ENCODE data around the gene GASK1A. TPM values are rescaled to one million over a fixed set of nuclear protein-coding genes. Genes with fewer than 3 reads are reported as not detected.

The GASK1A gene
- total and polyA plus RNA-seq, 2 of the 4 experiments (the other 2 are of a cell fraction): 0.18 to 0.19 TPM

DNA sequence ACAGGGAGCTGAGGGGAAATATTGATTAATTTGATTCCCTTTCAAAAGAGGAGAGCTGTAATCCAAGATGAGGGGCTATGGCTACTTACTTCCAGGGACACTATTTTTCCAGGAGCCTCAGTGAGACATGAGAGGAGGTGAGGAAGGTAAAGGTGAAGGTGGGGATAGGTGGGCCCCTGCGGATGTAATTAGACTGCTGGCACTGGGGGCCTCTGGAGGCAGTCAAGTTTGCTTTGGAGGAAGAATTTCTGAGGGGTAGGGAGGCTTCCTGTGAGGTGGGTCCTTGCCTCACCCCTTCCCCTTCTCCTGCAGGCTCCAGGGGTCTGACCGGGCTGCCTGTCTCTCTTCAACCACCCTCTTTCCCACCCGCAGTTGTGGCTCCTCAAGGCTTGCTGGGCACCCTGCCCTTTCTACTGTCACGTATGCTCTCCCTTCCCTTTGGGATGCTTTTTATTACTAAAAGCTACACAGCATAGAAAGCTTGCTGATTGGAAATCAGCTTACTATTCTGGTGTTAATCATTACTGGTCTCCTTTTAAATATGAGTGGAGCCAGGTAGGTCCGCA, 22.5 kb downstream of the GASK1A start:
- Histone ChIP-seq H3K36me3 (ENCODE audit: control insufficient read depth, insufficient read depth, low read length) (no peaks in the 10 kb centered on the region), H2BK5ac (ENCODE audit: low read depth, low read length, poor library complexity, severe bottlenecking) (no peak overlapping the region), H3K9me1 (ENCODE audit: insufficient read depth, low read length) (no peaks in the 10 kb centered on the region), H2BK15ac (ENCODE audit: low read depth, low read length) (no peak overlapping the region), H4K91ac (ENCODE audit: insufficient read depth, low read depth, low read length) (no peak overlapping the region), H3K4me1 (ENCODE audit: control insufficient read depth, insufficient read depth, low read length) (peaks cover 6% of the 10 kb centered on the region; the same call in 1 of the 2 replicates), H4K20me1 (ENCODE audit: insufficient read depth, low read length) (no peaks in the 10 kb centered on the region), H3K79me1 (ENCODE audit: low read depth in 1 of 2, low read length in 2 of 2) (no peaks in the 10 kb centered on the region), H3K4ac (ENCODE audit: low read depth, low read length) (no peak overlapping the region), H2BK120ac (ENCODE audit: low read depth, low read length) (no peak overlapping the region), H4K8ac (ENCODE audit: low read depth in 2 of 2, low read length in 2 of 2) (no peak overlapping the region), H3K14ac (replicated peaks; ENCODE audit: low read depth, low read length) (no peak overlapping the region), H3K27me3 (ENCODE audit: control insufficient read depth, insufficient read depth, low read length) (no peaks in the 10 kb centered on the region; the same call in 1 of the 2 replicates), H2BK20ac (ENCODE audit: low read depth, low read length) (no peak overlapping the region), H3K4me2 (ENCODE audit: low read depth, low read length) (no peak overlapping the region; the same call in 1 of the 2 replicates), H3K23ac (ENCODE audit: low read depth, low read length) (no peak overlapping the region), H3K4me3 (ENCODE audit: insufficient read depth, low read depth, low read length) (no peak overlapping the region), H2AK9ac (replicated peaks; ENCODE audit: low read depth, low read length, poor library complexity) (no peak overlapping the region), H4K5ac (ENCODE audit: low read depth, low read length) (no peak overlapping the region; the same call in 1 of the 2 replicates), H3K9ac (ENCODE audit: low read depth, low read length) (no peak overlapping the region), H3K27ac (ENCODE audit: insufficient read depth, low read length) (peak overlapping the region; percentile 1; the same call in 1 of the 2 replicates), H3K56ac (ENCODE audit: extremely low read depth, insufficient read depth, low read length) (no peak overlapping the region), H3K9me3 (ENCODE audit: control insufficient read depth, insufficient read depth, low read length) (no peaks in the 10 kb centered on the region), H2AK5ac (ENCODE audit: low read depth, low read length) (no peak overlapping the region), H2AFZ (replicated peaks; ENCODE audit: low read length, poor library complexity) (no peak overlapping the region), H3K18ac (ENCODE audit: low read depth, low read length) (no peak overlapping the region; the same call in 1 of the 2 replicates)
- ATAC-seq (ENCODE audit: low read depth) (no peak), DNase-seq (no peak)
- TF ChIP-seq RCOR1 (IDR thresholded peaks at IDR 0.05; ENCODE audit: insufficient replicate concordance, low read length) (no peak), FOS (IDR thresholded peaks at IDR 0.05; ENCODE audit: low read depth, low read length) (no peak), MAFK (IDR thresholded peaks at IDR 0.05; ENCODE audit: low read depth, low read length) (no peak), CHD1 (IDR thresholded peaks at IDR 0.05; ENCODE audit: low read depth, low read length) (no peak), RAD21 (IDR thresholded peaks at IDR 0.05; ENCODE audit: low read length) (no peak), MXI1 (IDR thresholded peaks at IDR 0.05; ENCODE audit: borderline replicate concordance, low read depth, low read length) (no peak), SMC3 (IDR thresholded peaks at IDR 0.05; ENCODE audit: low read depth, low read length) (no peak), NFE2L2 (IDR thresholded peaks at IDR 0.05; ENCODE audit: low read depth, low read length) (no peak), RFX5 (IDR thresholded peaks at IDR 0.05; ENCODE audit: low read depth, low read length) (no peak), MAZ (IDR thresholded peaks at IDR 0.05; ENCODE audit: borderline replicate concordance, low read depth, low read length) (no peak), POLR2A (IDR thresholded peaks at IDR 0.05; ENCODE audit: low read depth, low read length) (no peak), BHLHE40 (IDR thresholded peaks at IDR 0.05; ENCODE audit: low read depth, low read length) (no peak), CEBPB (IDR thresholded peaks at IDR 0.05; ENCODE audit: low read depth, low read length) (no peak)
- TF ChIP-seq, protein P1, sequence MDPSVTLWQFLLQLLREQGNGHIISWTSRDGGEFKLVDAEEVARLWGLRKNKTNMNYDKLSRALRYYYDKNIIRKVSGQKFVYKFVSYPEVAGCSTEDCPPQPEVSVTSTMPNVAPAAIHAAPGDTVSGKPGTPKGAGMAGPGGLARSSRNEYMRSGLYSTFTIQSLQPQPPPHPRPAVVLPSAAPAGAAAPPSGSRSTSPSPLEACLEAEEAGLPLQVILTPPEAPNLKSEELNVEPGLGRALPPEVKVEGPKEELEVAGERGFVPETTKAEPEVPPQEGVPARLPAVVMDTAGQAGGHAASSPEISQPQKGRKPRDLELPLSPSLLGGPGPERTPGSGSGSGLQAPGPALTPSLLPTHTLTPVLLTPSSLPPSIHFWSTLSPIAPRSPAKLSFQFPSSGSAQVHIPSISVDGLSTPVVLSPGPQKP (IDR thresholded peaks at IDR 0.05; ENCODE audit: borderline replicate concordance, low read depth, low read length): no peak
- TF ChIP-seq, protein P2, sequence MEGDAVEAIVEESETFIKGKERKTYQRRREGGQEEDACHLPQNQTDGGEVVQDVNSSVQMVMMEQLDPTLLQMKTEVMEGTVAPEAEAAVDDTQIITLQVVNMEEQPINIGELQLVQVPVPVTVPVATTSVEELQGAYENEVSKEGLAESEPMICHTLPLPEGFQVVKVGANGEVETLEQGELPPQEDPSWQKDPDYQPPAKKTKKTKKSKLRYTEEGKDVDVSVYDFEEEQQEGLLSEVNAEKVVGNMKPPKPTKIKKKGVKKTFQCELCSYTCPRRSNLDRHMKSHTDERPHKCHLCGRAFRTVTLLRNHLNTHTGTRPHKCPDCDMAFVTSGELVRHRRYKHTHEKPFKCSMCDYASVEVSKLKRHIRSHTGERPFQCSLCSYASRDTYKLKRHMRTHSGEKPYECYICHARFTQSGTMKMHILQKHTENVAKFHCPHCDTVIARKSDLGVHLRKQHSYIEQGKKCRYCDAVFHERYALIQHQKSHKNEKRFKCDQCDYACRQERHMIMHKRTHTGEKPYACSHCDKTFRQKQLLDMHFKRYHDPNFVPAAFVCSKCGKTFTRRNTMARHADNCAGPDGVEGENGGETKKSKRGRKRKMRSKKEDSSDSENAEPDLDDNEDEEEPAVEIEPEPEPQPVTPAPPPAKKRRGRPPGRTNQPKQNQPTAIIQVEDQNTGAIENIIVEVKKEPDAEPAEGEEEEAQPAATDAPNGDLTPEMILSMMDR (conservative IDR thresholded peaks at IDR 0.05; ENCODE audit: low read depth, low read length): no peak
- TF ChIP-seq, protein P3, sequence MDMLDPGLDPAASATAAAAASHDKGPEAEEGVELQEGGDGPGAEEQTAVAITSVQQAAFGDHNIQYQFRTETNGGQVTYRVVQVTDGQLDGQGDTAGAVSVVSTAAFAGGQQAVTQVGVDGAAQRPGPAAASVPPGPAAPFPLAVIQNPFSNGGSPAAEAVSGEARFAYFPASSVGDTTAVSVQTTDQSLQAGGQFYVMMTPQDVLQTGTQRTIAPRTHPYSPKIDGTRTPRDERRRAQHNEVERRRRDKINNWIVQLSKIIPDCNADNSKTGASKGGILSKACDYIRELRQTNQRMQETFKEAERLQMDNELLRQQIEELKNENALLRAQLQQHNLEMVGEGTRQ (IDR thresholded peaks at IDR 0.05; ENCODE audit: low read depth, low read length): no peak
- in situ Hi-C loops (cut with MboI; ENCODE audit: low sequenced_read_pairs) (no loop called here), dilution Hi-C loops (cut with HindIII; ENCODE audit: low sequenced_read_pairs, unreplicated experiment) (no loop called here), intact Hi-C loops (cut with micrococcal nuclease) (loop anchor here (5.0 kb wide), 1 partner anchor 91 kb away; no protein-coding TSS in a partner anchor)
- ChIA-PET CTCF (no interaction called here), POLR2A (ENCODE audit: unreplicated experiment) (no interaction called here)
- no TSS peak for BruUV-seq (replicated peaks)
- 0% methylated on average over 1 of the region's 5 CpGs; no CpG with 5 or more reads in 1 of the 2 experiments for WGBS, 2 experiments (ENCODE audit: extremely low coverage in 2 of 2, insufficient read length in 1 of 2)

Data from IMR-90 (cell line).